Keratinocyte (primary cell): ENCODE measurements around the gene RPL39L. TPM values are rescaled to one million over a fixed set of nuclear protein-coding genes. Genes with fewer than 3 reads are reported as not detected.

Source experiments
- DNase-seq: peaks from one replicate; pipeline ENCODE4 v3.0.0-alpha.2; 2011; ENCODE audit warnings: low read depth, missing footprints, low spot score
- FAIRE-seq: peaks from 2 replicates; lab custom pipeline; 2011; peaks lifted over from hg19 to GRCh38; lab: Jason Lieb, UNC
- H2AFZ ChIP-seq: 2 replicates; pipeline ENCODE4 v1.6.0; 2012; ENCODE audit warnings: low read length, control low read depth, inconsistent platforms; ENCODE audit not compliant: control insufficient read depth
- H3K27ac ChIP-seq: 2 replicates; pipeline ENCODE4 v1.5.1; 2011; ENCODE audit warnings: low read length; ENCODE audit not compliant: control insufficient read depth, insufficient read depth
- H3K27me3 ChIP-seq: 3 replicates; pipeline ENCODE4 v1.6.0; 2011; ENCODE audit warnings: low read length; ENCODE audit not compliant: control insufficient read depth, insufficient read depth; ENCODE audit errors: extremely low read depth
- H3K36me3 ChIP-seq, 2 experiments: 2 replicates in 1 of 2; 3 replicates in 1 of 2; pipeline ENCODE4 v1.5.1; 2011; ENCODE audit warnings: low read length in 2 of 2, mild to moderate bottlenecking in 1 of 2; ENCODE audit not compliant: control insufficient read depth in 2 of 2, insufficient read depth in 2 of 2; ENCODE audit errors: extremely low read depth in 1 of 2
- H3K4me1 ChIP-seq: 3 replicates; pipeline ENCODE4 v1.5.1; 2011; ENCODE audit warnings: low read length; ENCODE audit not compliant: control insufficient read depth, insufficient read depth; ENCODE audit errors: extremely low read depth
- H3K4me2 ChIP-seq: 3 replicates; pipeline ENCODE4 v1.6.0; 2011; ENCODE audit warnings: low read depth, low read length; ENCODE audit not compliant: control insufficient read depth, insufficient read depth; ENCODE audit errors: extremely low read depth
- H3K4me3 ChIP-seq, 3 experiments: fragments of 200-600 bp in 1 of 3; sonication (generic) in 1 of 3; 2 replicates in 2 of 3; 3 replicates in 1 of 3; pipeline ENCODE4 v1.5.1; 2011 to 2016; ENCODE audit warnings: low read length in 3 of 3, mild to moderate bottlenecking in 3 of 3, control low read depth in 2 of 3, inconsistent platforms in 1 of 3, low read depth in 1 of 3, mixed read lengths in 1 of 3, mixed run types in 1 of 3, moderate library complexity in 1 of 3; ENCODE audit not compliant: control insufficient read depth in 2 of 3, insufficient read depth in 2 of 3; ENCODE audit errors: extremely low read depth in 1 of 3
- H3K79me2 ChIP-seq: 2 replicates; pipeline ENCODE4 v1.6.0; 2012; ENCODE audit warnings: low read length; ENCODE audit not compliant: control insufficient read depth, insufficient read depth
- H3K9ac ChIP-seq: 3 replicates; pipeline ENCODE4 v1.6.0; 2011; ENCODE audit warnings: low read length; ENCODE audit not compliant: control insufficient read depth, insufficient read depth; ENCODE audit errors: extremely low read depth
- H3K9me1 ChIP-seq: 3 replicates; pipeline ENCODE4 v1.6.0; 2011; ENCODE audit warnings: low read length; ENCODE audit not compliant: control insufficient read depth, insufficient read depth; ENCODE audit errors: extremely low read depth
- H3K9me3 ChIP-seq: 2 replicates; pipeline ENCODE4 v1.5.1; 2012; ENCODE audit warnings: low read depth, low read length; ENCODE audit not compliant: control insufficient read depth
- H4K20me1 ChIP-seq: 3 replicates; pipeline ENCODE4 v1.6.0; 2011; ENCODE audit warnings: low read length; ENCODE audit not compliant: control insufficient read depth, insufficient read depth; ENCODE audit errors: extremely low read depth
- CTCF ChIP-seq, 3 experiments: IDR thresholded peaks in 1 of 3; conservative IDR thresholded peaks in 1 of 3; optimal IDR thresholded peaks in 1 of 3; 2 replicates in 2 of 3; 3 replicates in 1 of 3; pipeline versions ENCODE3 to v1.5.1; 2011; ENCODE audit warnings: low read length in 3 of 3, mild to moderate bottlenecking in 3 of 3, moderate library complexity in 2 of 3, control low read depth in 1 of 3, inconsistent platforms in 1 of 3; ENCODE audit not compliant: insufficient read depth in 2 of 3; ENCODE audit errors: extremely low read depth in 1 of 3
- EZH2 ChIP-seq: IDR thresholded peaks from one replicate; pipeline ENCODE4 v1.6.1; 2012; ENCODE audit warnings: inconsistent platforms, mild to moderate bottlenecking, low read length, moderate library complexity
- dilution Hi-C: fragments of 300-500 bp; cut with MboI; formaldehyde crosslinking; loops from one replicate; pipeline ENCODE4 v1.7.0; 2020; ENCODE audit warnings: low sequenced_read_pairs; ENCODE audit not compliant: extremely low pct_ligation_motif_present
- polyA plus RNA-seq, 5 experiments: library from polyadenylated mRNA; depleted of rRNA in 3 of 5; stranded (reverse) in 3 of 5; stranded (forward) in 1 of 5; unstranded in 1 of 5; fragments of >200 nt; gene quantifications; 1 replicate in 1 of 5; 2 replicates in 3 of 5; 3 replicates in 1 of 5; pipeline versions ENCODE4 v1.2.1 to v1.2.3, GENCODE V29; 2011 to 2012; ENCODE audit warnings: missing spikeins in 2 of 5, low read depth in 1 of 5, low replicate concordance in 1 of 5

RPL39L gene
- polyA plus RNA-seq, 1 donor (not counting 4 experiments of a cell fraction or from before 2014, with no cell fraction given), result 20.0 TPM

GRCh38 chr3:187102073-187102634 is 37.1 kb downstream of the RPL39L start:
- H3K9me1 ChIP-seq, result no peaks in the 10 kb centered on the region
- no peak overlapping the region for H3K9ac ChIP-seq
- H3K9me3 ChIP-seq, result no peaks in the 10 kb centered on the region
- H3K4me1 ChIP-seq, result no peaks in the 10 kb centered on the region
- no peak overlapping the region for H2AFZ ChIP-seq
- no peak for FAIRE-seq
- no peak for DNase-seq
- H3K4me2 ChIP-seq, result peak overlapping the region; percentile 39
- no peaks in the 10 kb centered on the region for H3K27me3 ChIP-seq
- H3K36me3 ChIP-seq, result no peaks in the 10 kb centered on the region
- dilution Hi-C loops, result no loop called here
- no peak overlapping the region for H3K4me3 ChIP-seq
- H3K27ac ChIP-seq, result no peak overlapping the region
- H3K79me2 ChIP-seq, result no peaks in the 10 kb centered on the region
- TF ChIP-seq CTCF (optimal IDR thresholded peaks at IDR 0.05 in 1 of 3, IDR thresholded peaks at IDR 0.05 in 1 of 3, conservative IDR thresholded peaks at IDR 0.05 in 1 of 3; ENCODE audit: extremely low read depth in 1 of 3, insufficient read depth in 2 of 3, low read length in 3 of 3) (no peak), EZH2 (no peak)
- no peaks in the 10 kb centered on the region for H4K20me1 ChIP-seq

- Histone ChIP-seq H4K20me1 (no peaks in the 10 kb centered on the region), H3K27me3 (no peaks in the 10 kb centered on the region), H3K79me2 (no peaks in the 10 kb centered on the region), H3K9me3 (no peaks in the 10 kb centered on the region), H3K27ac (no peak overlapping the region), H3K36me3 (no peaks in the 10 kb centered on the region), H3K4me3 (no peak overlapping the region), H3K4me1 (no peaks in the 10 kb centered on the region), H3K9ac (no peak overlapping the region), H2AFZ (no peak overlapping the region), H3K9me1 (no peaks in the 10 kb centered on the region), H3K4me2 (peak overlapping the region; percentile 39)
- no peak for DNase-seq
- TF ChIP-seq EZH2, result no peak
- no peak for TF ChIP-seq CTCF (optimal IDR thresholded peaks at IDR 0.05 in 1 of 3, IDR thresholded peaks at IDR 0.05 in 1 of 3, conservative IDR thresholded peaks at IDR 0.05 in 1 of 3; ENCODE audit: extremely low read depth in 1 of 3, insufficient read depth in 2 of 3, low read length in 3 of 3)
- dilution Hi-C loops, result no loop called here
- peak; percentile 43 for FAIRE-seq
These were observed 37.9 kb downstream of the RPL39L start for GRCh38 chr3:187101184-187102072.
